Endodermal cell (in vitro differentiated cells): ENCODE measurements around the gene AGXT. TPM values are rescaled to one million over a fixed set of nuclear protein-coding genes. Genes with fewer than 3 reads are reported as not detected.

Source experiments
- DNase-seq: peaks from one replicate; pipeline ENCODE4 v3.0.0-alpha.2; 2017
- H3K27ac ChIP-seq: 2 replicates; pipeline ENCODE4 v1.5.1; 2013; ENCODE audit warnings: mild to moderate bottlenecking, low read depth, low read length, moderate library complexity
- H3K27me3 ChIP-seq: 2 replicates; pipeline ENCODE4 v1.6.1; 2013; ENCODE audit warnings: mild to moderate bottlenecking, low read length, moderate library complexity; ENCODE audit not compliant: insufficient read depth, control insufficient read depth, poor library complexity, severe bottlenecking
- H3K36me3 ChIP-seq: 2 replicates; pipeline ENCODE4 v1.7.0; 2013; ENCODE audit warnings: mild to moderate bottlenecking, low read length, moderate library complexity; ENCODE audit not compliant: control insufficient read depth, insufficient read depth
- H3K4me1 ChIP-seq: one replicate; pipeline ENCODE4 v1.7.0; 2013; ENCODE audit warnings: low read length; ENCODE audit not compliant: control insufficient read depth, insufficient read depth
- H3K4me3 ChIP-seq: 2 replicates; pipeline ENCODE4 v1.5.1; 2013; ENCODE audit warnings: mild to moderate bottlenecking, low read length, moderate library complexity
- H3K9ac ChIP-seq: 2 replicates; pipeline ENCODE4 v1.6.1; 2013; ENCODE audit warnings: mild to moderate bottlenecking, low read length, moderate library complexity; ENCODE audit not compliant: poor library complexity, severe bottlenecking; ENCODE audit errors: extremely low read depth
- H3K9me3 ChIP-seq: 2 replicates; pipeline ENCODE4 v1.6.1; 2013; ENCODE audit warnings: mild to moderate bottlenecking, low read length, moderate library complexity; ENCODE audit not compliant: control insufficient read depth
- H3K27ac Mint-ChIP-seq: 2 replicates; pipeline ENCODE4 v1.8.0; 2020; ENCODE audit warnings: mixed read lengths
- H3K27me3 Mint-ChIP-seq: 2 replicates; pipeline ENCODE4 v1.8.0; 2021; ENCODE audit warnings: mild to moderate bottlenecking, mixed read lengths; ENCODE audit not compliant: insufficient read depth
- H3K36me3 Mint-ChIP-seq: 2 replicates; pipeline ENCODE4 v1.8.0; 2020; ENCODE audit warnings: low read depth, mixed read lengths
- H3K4me1 Mint-ChIP-seq: 2 replicates; pipeline ENCODE4 v1.8.0; 2020; ENCODE audit warnings: mixed read lengths
- H3K4me3 Mint-ChIP-seq: 2 replicates; pipeline ENCODE4 v1.8.0; 2020; ENCODE audit warnings: mild to moderate bottlenecking, moderate library complexity, mixed read lengths
- H3K9me3 Mint-ChIP-seq: 2 replicates; pipeline ENCODE4 v1.8.0; 2020; ENCODE audit warnings: mild to moderate bottlenecking, mixed read lengths
- CTCF ChIP-seq: fragments of 200-600 bp; sonication (generic); conservative IDR thresholded peaks from 2 replicates; pipeline ENCODE4 v1.5.0; 2021; ENCODE audit warnings: antibody characterized with exemption, mild to moderate bottlenecking
- WGBS, 2 experiments: methylation state at CpG; one replicate each; pipeline versions ENCODE4 v1.1.5 to v1.1.7; 2013; ENCODE audit warnings: missing lambda C conversion rate in 2 of 2, mixed read lengths in 1 of 2; ENCODE audit not compliant: insufficient coverage in 1 of 2, insufficient read length in 1 of 2; 5-methylcytosine and 5-hydroxymethylcytosine counted together
- total RNA-seq, 2 donors: library from RNA; stranded (reverse); fragmentation: NEBNext Ultra II Directional in 1 of 2; extraction: Animal tissue kit (Norgen Biotek cat#: 25700) in 1 of 2; gene quantifications; 2 replicates in 1 of 2; 3 replicates in 1 of 2; pipeline ENCODE4 v1.2.1, GENCODE V29; 2021

AGXT gene
- total RNA-seq, 2 donors from 2014 or later, result 0.31 TPM; not detected in 1

GRCh38 chr2:240929364-240930095, 60.9 kb downstream of the AGXT start:
- Mint-ChIP-seq H3K9me3 (no peaks in the 10 kb centered on the region), H3K4me3 (no peak overlapping the region), H3K27me3 (no peaks in the 10 kb centered on the region), H3K4me1 (no peaks in the 10 kb centered on the region), H3K27ac (no peak overlapping the region), H3K36me3 (no peaks in the 10 kb centered on the region)
- Histone ChIP-seq H3K9me3 (no peaks in the 10 kb centered on the region), H3K27me3 (no peaks in the 10 kb centered on the region), H3K4me3 (no peak overlapping the region), H3K9ac (no peak overlapping the region), H3K27ac (no peak overlapping the region), H3K4me1 (no peaks in the 10 kb centered on the region), H3K36me3 (no peaks in the 10 kb centered on the region)
- WGBS, 2 experiments, result 88 to 90% methylated on average over 1 to 10 of the region's 10 CpGs
- TF ChIP-seq CTCF, result no peak
- DNase-seq, result peak; percentile 35

Other genes starting within 250 kb of the AGXT start
- gene GPR35, start 243.3 kb upstream of the AGXT start, total RNA-seq, result under 1 TPM; 0.55 to 0.71 TPM
- gene AQP12B, start 185.9 kb upstream of the AGXT start, total RNA-seq, result not detected
- not detected for gene AQP12A, start 177.0 kb upstream of the AGXT start, total RNA-seq
- gene KIF1A, start 48.6 kb upstream of the AGXT start, total RNA-seq, result 10 to 100 TPM; 58.8 to 83.1 TPM
- under 1 TPM in 1 of 2 donors, not detected in 1; 0.31 TPM for gene MAB21L4, start 27.3 kb downstream of the AGXT start, total RNA-seq
- gene CROCC2, start 37.5 kb downstream of the AGXT start, total RNA-seq, result not detected
- gene SNED1, start 129.8 kb downstream of the AGXT start, total RNA-seq, result 1 to 10 TPM in 1 of 2 donors, under 1 TPM in 1; 0.66 to 4.5 TPM
- 10 to 100 TPM; 33.2 to 42.5 TPM for gene MTERF4, start 233.5 kb downstream of the AGXT start, total RNA-seq